HG02973 (cell line): Measurements from ENCODE around the gene RPLP2.

Source experiments
- ATAC-seq: cut with Tn5 transposase; IDR thresholded peaks from one replicate; pipeline ENCODE4 v1.9.1; 2021; ENCODE audit warnings: moderate library complexity; ENCODE audit not compliant: unreplicated experiment

The RPLP2 gene

DNA sequence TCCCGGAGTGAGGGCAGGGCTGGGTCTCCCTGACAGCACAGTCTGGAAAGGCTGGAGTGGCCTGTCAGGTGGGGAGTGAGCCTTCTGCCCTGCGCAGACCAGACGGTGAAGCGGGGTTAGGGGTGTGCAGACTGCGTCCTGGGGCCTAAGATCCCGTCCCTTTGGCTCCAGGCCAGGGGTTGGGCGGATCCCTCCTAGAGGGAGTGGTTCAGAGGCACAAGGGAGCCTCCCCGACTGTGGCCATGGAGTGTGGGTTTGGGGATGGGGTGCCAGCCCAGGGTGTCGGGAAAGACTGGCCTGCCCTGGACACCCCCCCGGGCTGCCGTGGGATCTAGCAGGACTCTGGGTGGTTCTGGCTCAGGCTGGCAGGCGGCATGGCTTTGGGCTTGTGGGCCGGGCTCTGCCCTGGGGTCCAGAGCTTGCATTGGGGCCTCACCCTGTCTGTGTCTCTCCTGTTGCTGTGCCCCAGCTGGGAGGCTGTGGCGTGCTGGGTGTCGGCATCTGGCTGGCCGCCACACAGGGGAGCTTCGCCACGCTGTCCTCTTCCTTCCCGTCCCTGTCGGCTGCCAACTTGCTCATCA is 52.4 kb downstream of the RPLP2 start:
- ATAC-seq = no peak
